HCT116 (cell line): ENCODE measurements around the gene CDKL5. TPM values are rescaled to one million over a fixed set of nuclear protein-coding genes. Genes with fewer than 3 reads are reported as not detected.

Experiments
- ATAC-seq: fragments of 200-7000 bp; cut with Tn5 transposase; 2 replicates; pipeline ENCODE4 v1.9.1; 2020; ENCODE audit warnings: mild to moderate bottlenecking, moderate library complexity
- BruUV-seq: library from RNA; stranded (reverse); fragments of 400-500 nt; replicated peaks from 2 replicates; lab custom pipeline; 2021; lab: Mats Ljungman, UMichigan
- CTCF ChIA-PET: fragments of 300-600 bp; sonication (Branson Sonifier 250); formaldehyde crosslinking; loops from one replicate; lab custom pipeline; 2021; ENCODE audit warnings: antibody characterized with exemption; lab: Charles Lee
- POLR2A ChIA-PET: fragments of 300-600, 350-600 bp; sonication (Branson Sonifier 250); formaldehyde crosslinking; loops from one replicate; lab custom pipeline; 2021; ENCODE audit warnings: antibody characterized with exemption; lab: Charles Lee
- RAD21 ChIA-PET, 2 experiments: fragments of 300-600 bp; sonication (Branson Sonifier 250); formaldehyde crosslinking; loops; one replicate each; lab custom pipeline; 2023; ENCODE audit warnings: low total read pairs in 2 of 2; ENCODE audit not compliant: uncharacterized antibody in 2 of 2, unreplicated experiment in 2 of 2, low non-redundant PET in 1 of 2; lab: Charles Lee
- DNase-seq: peaks from one replicate; pipeline ENCODE4 v3.0.0-alpha.2; 2010; ENCODE audit warnings: low read depth, low spot score
- H2AFZ ChIP-seq: fragments of 200-600 bp; shearing (Covaris generic), sonication (generic); 2 replicates; pipeline ENCODE4 v1.6.1; 2017; ENCODE audit warnings: low read depth, mixed run types, mixed read lengths, antibody characterized with exemption, low read length; ENCODE audit not compliant: poor library complexity, severe bottlenecking
- H3K27ac ChIP-seq: 2 replicates; pipeline ENCODE4 v1.5.1; 2012; ENCODE audit warnings: low read depth, low read length
- H3K27me3 ChIP-seq: fragments of 200-600 bp; sonication (generic); 2 replicates; pipeline ENCODE4 v1.6.1; 2016; ENCODE audit warnings: mixed run types, low read length, mixed read lengths; ENCODE audit not compliant: insufficient read depth
- H3K36me3 ChIP-seq, 2 experiments: fragments of 200-500 bp in 1 of 2; fragments of 200-600 bp in 1 of 2; sonication (Bioruptor generic) in 1 of 2; sonication (generic) in 1 of 2; 2 replicates each; pipeline versions ENCODE4 v1.5.1 to v1.6.1; 2014 to 2016; ENCODE audit warnings: low read length in 2 of 2, inconsistent platforms in 1 of 2, mixed read lengths in 1 of 2, mixed run types in 1 of 2; ENCODE audit not compliant: insufficient read depth in 2 of 2, control insufficient read depth in 1 of 2
- H3K4me1 ChIP-seq, 2 experiments: fragments of 200-600 bp in 1 of 2; sonication (generic) in 1 of 2; 2 replicates each; pipeline versions ENCODE4 v1.5.1 to v1.6.1; 2012 to 2017; ENCODE audit warnings: low read length in 2 of 2, inconsistent platforms in 1 of 2, mild to moderate bottlenecking in 1 of 2, mixed read lengths in 1 of 2, mixed run types in 1 of 2, moderate library complexity in 1 of 2; ENCODE audit not compliant: insufficient read depth in 2 of 2, control insufficient read depth in 1 of 2
- H3K4me2 ChIP-seq: fragments of 200-600 bp; sonication (generic); 2 replicates; pipeline ENCODE4 v1.6.1; 2017; ENCODE audit warnings: mixed run types, low read length, mixed read lengths
- H3K4me3 ChIP-seq, 2 experiments: fragments of 200-600 bp in 1 of 2; sonication (generic) in 1 of 2; replicated peaks in 1 of 2; 2 replicates each; pipeline ENCODE4 v1.5.1; 2011 to 2016; ENCODE audit warnings: low read length in 2 of 2, control low read depth in 1 of 2, low read depth in 1 of 2, mild to moderate bottlenecking in 1 of 2, mixed read lengths in 1 of 2, mixed run types in 1 of 2
- H3K79me2 ChIP-seq: fragments of 200-600 bp; sonication (generic); 2 replicates; pipeline ENCODE4 v1.6.1; 2017; ENCODE audit warnings: mild to moderate bottlenecking, mixed run types, low read length, moderate library complexity, mixed read lengths; ENCODE audit not compliant: insufficient read depth
- H3K9ac ChIP-seq: fragments of 200-600 bp; sonication (generic); 2 replicates; pipeline ENCODE4 v1.6.1; 2016; ENCODE audit warnings: low read length, mixed read lengths
- H3K9me2 ChIP-seq: fragments of 200-600 bp; sonication (generic), shearing (Covaris generic); 2 replicates; pipeline ENCODE4 v1.6.1; 2017; ENCODE audit warnings: mixed run types, mild to moderate bottlenecking, moderate library complexity; ENCODE audit not compliant: insufficient read depth
- H3K9me3 ChIP-seq, 2 experiments: fragments of 200-500 bp in 1 of 2; fragments of 200-600 bp in 1 of 2; sonication (Bioruptor generic) in 1 of 2; sonication (generic) in 1 of 2; 2 replicates each; pipeline ENCODE4 v1.6.1; 2014 to 2017; ENCODE audit warnings: low read length in 2 of 2, mixed read lengths in 2 of 2, inconsistent platforms in 1 of 2, low read depth in 1 of 2, mild to moderate bottlenecking in 1 of 2, mixed run types in 1 of 2, moderate library complexity in 1 of 2; ENCODE audit not compliant: control insufficient read depth in 1 of 2, insufficient read depth in 1 of 2
- H4K20me1 ChIP-seq: fragments of 200-600 bp; sonication (generic), shearing (Covaris generic); 2 replicates; pipeline ENCODE4 v1.6.1; 2017; ENCODE audit warnings: mixed run types, mild to moderate bottlenecking, moderate library complexity; ENCODE audit not compliant: insufficient read depth
- CBX3 ChIP-seq: IDR thresholded peaks from 2 replicates; pipeline ENCODE4 v1.6.1; 2012; ENCODE audit warnings: low read depth
- CEBPB ChIP-seq: IDR thresholded peaks from 2 replicates; pipeline ENCODE4 v1.6.1; 2012; ENCODE audit warnings: low read depth
- ELF1 ChIP-seq: IDR thresholded peaks from 2 replicates; pipeline ENCODE4 v1.6.1; 2012; ENCODE audit warnings: low read depth, borderline replicate concordance
- EZH2 ChIP-seq: fragments of 200-600 bp; sonication (generic); IDR thresholded peaks from 2 replicates; pipeline ENCODE4 v1.6.1; 2017; ENCODE audit warnings: antibody characterized with exemption, mixed run types
- FOSL1 ChIP-seq: IDR thresholded peaks from 2 replicates; pipeline ENCODE4 v1.6.1; 2012; ENCODE audit warnings: low read depth
- POLR2A ChIP-seq: IDR thresholded peaks from 2 replicates; pipeline ENCODE4 v1.7.0; 2011; ENCODE audit warnings: borderline replicate concordance; ENCODE audit not compliant: insufficient read depth, insufficient read length; ENCODE audit errors: extremely low read depth
- POLR2AphosphoS5 ChIP-seq: IDR thresholded peaks from 2 replicates; pipeline ENCODE4 v1.6.1; 2011; ENCODE audit warnings: mild to moderate bottlenecking, low read depth, low read length, moderate library complexity
- RAD21 ChIP-seq: IDR thresholded peaks from 2 replicates; pipeline ENCODE4 v1.6.1; 2012; ENCODE audit warnings: low read depth, mild to moderate bottlenecking
- SIN3A ChIP-seq: IDR thresholded peaks from 2 replicates; pipeline ENCODE4 v1.6.1; 2012; ENCODE audit warnings: low read depth
- SP1 ChIP-seq: IDR thresholded peaks from 2 replicates; pipeline ENCODE4 v1.6.1; 2012; ENCODE audit warnings: low read depth
- SRF ChIP-seq: IDR thresholded peaks from 2 replicates; pipeline ENCODE4 v1.6.1; 2012; ENCODE audit warnings: low read depth
- TCF7L2 ChIP-seq: IDR thresholded peaks from 2 replicates; pipeline ENCODE4 v1.7.0; 2011; ENCODE audit warnings: borderline replicate concordance, inconsistent platforms; ENCODE audit not compliant: insufficient read depth, insufficient read length; ENCODE audit errors: extremely low read depth
- YY1 ChIP-seq: IDR thresholded peaks from 2 replicates; pipeline ENCODE4 v1.6.1; 2011; ENCODE audit warnings: low read length, low read depth, moderate library complexity, mild to moderate bottlenecking; ENCODE audit not compliant: insufficient replicate concordance; ENCODE audit errors: extremely low read depth
- ZFX ChIP-seq: fragments of 450-650 bp; IDR thresholded peaks from 2 replicates; pipeline ENCODE4 v1.6.1; 2017
- ZNF274 ChIP-seq: fragments of 200-500 bp; sonication (Bioruptor generic); IDR thresholded peaks from 2 replicates; pipeline ENCODE4 v1.6.1; 2014; ENCODE audit warnings: mild to moderate bottlenecking, low read depth, low read length, inconsistent platforms
- intact Hi-C: fragments of 100-400 bp; cut with micrococcal nuclease; formaldehyde crosslinking; loops from 2 replicates; pipeline ENCODE4 v1.10.0; 2022
- total RNA-seq: library from RNA; stranded (reverse); gene quantifications from one replicate; pipeline ENCODE4 v1.2.1, GENCODE V29; 2021; ENCODE audit not compliant: unreplicated experiment
- TF ChIP-seq, protein P1 (sequence below): IDR thresholded peaks from 2 replicates; pipeline ENCODE4 v1.6.1; 2012
- TF ChIP-seq, protein P2 (sequence below): IDR thresholded peaks from 2 replicates; pipeline ENCODE4 v1.6.1; 2012; ENCODE audit warnings: low read depth
- TF ChIP-seq, protein P3 (sequence below): IDR thresholded peaks from 2 replicates; pipeline ENCODE4 v1.6.1; 2012

CDKL5 gene
- total RNA-seq, 1 experiment from 2014 or later, result 2.5 TPM

DNA sequence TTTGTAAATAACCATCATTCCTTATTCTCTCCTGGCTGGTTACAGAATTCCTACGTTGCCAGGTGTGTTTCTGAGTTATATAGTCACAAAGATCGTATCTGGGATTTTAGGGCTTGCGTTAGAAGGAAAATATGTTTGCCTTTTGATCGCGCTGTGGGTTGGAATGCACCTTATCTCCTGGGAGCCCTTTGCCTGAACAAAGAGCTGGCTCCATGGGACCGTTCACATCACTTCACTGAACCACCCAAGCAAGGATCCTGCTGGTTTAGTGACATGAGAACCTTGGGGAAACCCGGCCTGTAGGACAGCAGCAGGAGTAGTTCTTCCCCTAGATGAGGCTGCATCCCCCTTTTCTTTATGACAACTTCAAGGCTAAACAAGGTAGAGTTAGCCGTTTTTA, 194.9 kb downstream of the CDKL5 start:
- Histone ChIP-seq H3K36me3 (no peaks in the 10 kb centered on the region), H3K4me2 (no peak overlapping the region), H3K9me2 (no peaks in the 10 kb centered on the region), H2AFZ (no peak overlapping the region), H3K27ac (no peak overlapping the region)
- CTCF ChIA-PET, result no interaction called here
- DNase-seq, result no peak
- intact Hi-C loops, result no loop called here
- no peak for TF ChIP-seq ZFX
- TF ChIP-seq EZH2, result no peak
- no peak for TF ChIP-seq POLR2AphosphoS5
- no peak for TF ChIP-seq SRF
- TF ChIP-seq SIN3A, result no peak
- TF ChIP-seq, protein P1, sequence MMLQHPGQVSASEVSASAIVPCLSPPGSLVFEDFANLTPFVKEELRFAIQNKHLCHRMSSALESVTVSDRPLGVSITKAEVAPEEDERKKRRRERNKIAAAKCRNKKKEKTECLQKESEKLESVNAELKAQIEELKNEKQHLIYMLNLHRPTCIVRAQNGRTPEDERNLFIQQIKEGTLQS, result no peak
- TF ChIP-seq, protein P2, sequence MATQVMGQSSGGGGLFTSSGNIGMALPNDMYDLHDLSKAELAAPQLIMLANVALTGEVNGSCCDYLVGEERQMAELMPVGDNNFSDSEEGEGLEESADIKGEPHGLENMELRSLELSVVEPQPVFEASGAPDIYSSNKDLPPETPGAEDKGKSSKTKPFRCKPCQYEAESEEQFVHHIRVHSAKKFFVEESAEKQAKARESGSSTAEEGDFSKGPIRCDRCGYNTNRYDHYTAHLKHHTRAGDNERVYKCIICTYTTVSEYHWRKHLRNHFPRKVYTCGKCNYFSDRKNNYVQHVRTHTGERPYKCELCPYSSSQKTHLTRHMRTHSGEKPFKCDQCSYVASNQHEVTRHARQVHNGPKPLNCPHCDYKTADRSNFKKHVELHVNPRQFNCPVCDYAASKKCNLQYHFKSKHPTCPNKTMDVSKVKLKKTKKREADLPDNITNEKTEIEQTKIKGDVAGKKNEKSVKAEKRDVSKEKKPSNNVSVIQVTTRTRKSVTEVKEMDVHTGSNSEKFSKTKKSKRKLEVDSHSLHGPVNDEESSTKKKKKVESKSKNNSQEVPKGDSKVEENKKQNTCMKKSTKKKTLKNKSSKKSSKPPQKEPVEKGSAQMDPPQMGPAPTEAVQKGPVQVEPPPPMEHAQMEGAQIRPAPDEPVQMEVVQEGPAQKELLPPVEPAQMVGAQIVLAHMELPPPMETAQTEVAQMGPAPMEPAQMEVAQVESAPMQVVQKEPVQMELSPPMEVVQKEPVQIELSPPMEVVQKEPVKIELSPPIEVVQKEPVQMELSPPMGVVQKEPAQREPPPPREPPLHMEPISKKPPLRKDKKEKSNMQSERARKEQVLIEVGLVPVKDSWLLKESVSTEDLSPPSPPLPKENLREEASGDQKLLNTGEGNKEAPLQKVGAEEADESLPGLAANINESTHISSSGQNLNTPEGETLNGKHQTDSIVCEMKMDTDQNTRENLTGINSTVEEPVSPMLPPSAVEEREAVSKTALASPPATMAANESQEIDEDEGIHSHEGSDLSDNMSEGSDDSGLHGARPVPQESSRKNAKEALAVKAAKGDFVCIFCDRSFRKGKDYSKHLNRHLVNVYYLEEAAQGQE, result no peak
- no peak for TF ChIP-seq FOSL1
- TF ChIP-seq CEBPB, result no peak
- TF ChIP-seq TCF7L2, result no peak
- TF ChIP-seq ZNF274, result no peak
- TF ChIP-seq, protein P3, sequence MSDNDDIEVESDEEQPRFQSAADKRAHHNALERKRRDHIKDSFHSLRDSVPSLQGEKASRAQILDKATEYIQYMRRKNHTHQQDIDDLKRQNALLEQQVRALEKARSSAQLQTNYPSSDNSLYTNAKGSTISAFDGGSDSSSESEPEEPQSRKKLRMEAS, result no peak
- TF ChIP-seq YY1, result no peak
- TF ChIP-seq RAD21, result no peak
- no peak for TF ChIP-seq SP1
- TF ChIP-seq ELF1, result no peak
- no peak for TF ChIP-seq CBX3
- TF ChIP-seq POLR2A, result no peak
- TF ChIP-seq, all 23 proteins: peak for 0
- no peaks in the 10 kb centered on the region for H4K20me1 ChIP-seq
- H3K79me2 ChIP-seq, result no peaks in the 10 kb centered on the region
- POLR2A ChIA-PET, result no interaction called here
- H3K4me1 ChIP-seq, result peaks cover 7 to 12% of the 10 kb centered on the region in 2 experiments
- H3K9me3 ChIP-seq, result no peaks in the 10 kb centered on the region
- H3K4me3 ChIP-seq, result no peak overlapping the region
- ATAC-seq, result no peak
- no TSS peak for BruUV-seq
- no peaks in the 10 kb centered on the region for H3K27me3 ChIP-seq
- RAD21 ChIA-PET, result no interaction called here
- H3K9ac ChIP-seq, result no peak overlapping the region
